SK-N-SH (cell line): ENCODE data around the gene GAS7. TPM values are rescaled to one million over a fixed set of nuclear protein-coding genes. Genes with fewer than 3 reads are reported as not detected.

Experiments
- CTCF ChIA-PET: fragments of 300-600, 350-600 bp; formaldehyde crosslinking; extraction: SDS; loops from one replicate; lab custom pipeline; 2021; lab: Yijun Ruan, JAX
- POLR2A ChIA-PET: fragments of 350-600 bp; sonication (Branson Sonifier 250); formaldehyde crosslinking; extraction: SDS; loops from one replicate; lab custom pipeline; 2020; ENCODE audit warnings: antibody characterized with exemption, inconsistent platforms; lab: Yijun Ruan, JAX
- DNase-seq: peaks from one replicate; pipeline ENCODE4 v3.0.0; 2012
- H2AFZ ChIP-seq: fragments of 200-600 bp; sonication (generic); 2 replicates; pipeline ENCODE4 v1.8.1; 2016; ENCODE audit warnings: antibody characterized with exemption, mild to moderate bottlenecking, low read depth
- H3F3A ChIP-seq: fragments of 200-600 bp; sonication (generic); replicated peaks from 2 replicates; pipeline ENCODE3; 2016; ENCODE audit warnings: antibody characterized with exemption, mild to moderate bottlenecking; ENCODE audit not compliant: insufficient read depth
- H3K27ac ChIP-seq, 2 experiments: fragments of 200-500 bp in 1 of 2; fragments of 200-600 bp in 1 of 2; sonication (Bioruptor generic) in 1 of 2; sonication (generic), shearing (Covaris generic) in 1 of 2; 2 replicates each; pipeline versions ENCODE4 v1.5.1 to v1.6.1; 2014 to 2016; ENCODE audit warnings: low read depth in 2 of 2, inconsistent platforms in 1 of 2, low read length in 1 of 2, mild to moderate bottlenecking in 1 of 2, mixed read lengths in 1 of 2
- H3K27me3 ChIP-seq: fragments of 200-600 bp; sonication (generic), shearing (Covaris generic); 2 replicates; pipeline ENCODE4 v1.6.1; 2016; ENCODE audit warnings: mixed run types; ENCODE audit not compliant: insufficient read depth
- H3K36me3 ChIP-seq, 2 experiments: fragments of 200-500 bp in 1 of 2; fragments of 200-600 bp in 1 of 2; sonication (Bioruptor generic) in 1 of 2; sonication (generic) in 1 of 2; replicated peaks in 1 of 2; 2 replicates each; pipeline versions ENCODE3 to v1.5.1; 2014 to 2016; ENCODE audit warnings: low read length in 1 of 2, mild to moderate bottlenecking in 1 of 2; ENCODE audit not compliant: insufficient read depth in 2 of 2, control insufficient read depth in 1 of 2
- H3K4me1 ChIP-seq, 2 experiments: fragments of 200-500 bp in 1 of 2; fragments of 200-600 bp in 1 of 2; sonication (Bioruptor generic) in 1 of 2; sonication (generic), shearing (Covaris generic) in 1 of 2; 2 replicates each; pipeline versions ENCODE4 v1.5.1 to v1.6.1; 2014 to 2016; ENCODE audit warnings: low read depth in 1 of 2, low read length in 1 of 2, mixed run types in 1 of 2; ENCODE audit not compliant: insufficient read depth in 2 of 2, control insufficient read depth in 1 of 2
- H3K4me2 ChIP-seq: fragments of 200-600 bp; sonication (generic), shearing (Covaris generic); 2 replicates; pipeline ENCODE4 v1.6.1; 2017; ENCODE audit warnings: mixed run types
- H3K4me3 ChIP-seq, 2 experiments: fragments of 200-500 bp in 1 of 2; fragments of 200-600 bp in 1 of 2; sonication (Bioruptor generic) in 1 of 2; sonication (generic), shearing (Covaris generic) in 1 of 2; 2 replicates each; pipeline versions ENCODE4 v1.5.1 to v1.8.1; 2014 to 2016; ENCODE audit warnings: low read depth in 2 of 2, inconsistent platforms in 1 of 2, low read length in 1 of 2, mild to moderate bottlenecking in 1 of 2, mixed read lengths in 1 of 2, moderate library complexity in 1 of 2
- H3K79me2 ChIP-seq: fragments of 200-600 bp; sonication (generic); 2 replicates; pipeline ENCODE4 v1.8.1; 2017; ENCODE audit warnings: mild to moderate bottlenecking; ENCODE audit not compliant: insufficient read depth
- H3K9ac ChIP-seq: fragments of 200-600 bp; sonication (generic); 2 replicates; pipeline ENCODE4 v1.6.1; 2017; ENCODE audit warnings: mixed run types
- H3K9me2 ChIP-seq: fragments of 200-600 bp; sonication (generic); 2 replicates; pipeline ENCODE4 v1.6.1; 2017; ENCODE audit warnings: mixed run types
- H3K9me3 ChIP-seq: fragments of 200-600 bp; sonication (generic); 2 replicates; pipeline ENCODE4 v1.6.1; 2017; ENCODE audit warnings: mixed run types, mild to moderate bottlenecking, moderate library complexity
- H4K20me1 ChIP-seq: fragments of 200-600 bp; sonication (generic); 2 replicates; pipeline ENCODE4 v1.6.1; 2017; ENCODE audit warnings: mild to moderate bottlenecking, mixed run types; ENCODE audit not compliant: insufficient read depth
- EZH2phosphoT487 ChIP-seq: fragments of 200-600 bp; sonication (generic); IDR thresholded peaks from 2 replicates; pipeline ENCODE4 v1.6.1; 2017; ENCODE audit warnings: low read depth, mixed run types, mild to moderate bottlenecking, antibody characterized with exemption, moderate library complexity, borderline replicate concordance
- FOXJ3 ChIP-seq: sonication (generic); formaldehyde crosslinking; IDR thresholded peaks from 2 replicates; pipeline ENCODE4 v1.5.1; 2020; ENCODE audit warnings: mild to moderate bottlenecking, missing genetic modification reagents
- FOXM1 ChIP-seq: IDR thresholded peaks from 2 replicates; pipeline ENCODE4 v1.4.0; 2012; ENCODE audit warnings: low read depth, mild to moderate bottlenecking
- MXI1 ChIP-seq: IDR thresholded peaks from 2 replicates; pipeline ENCODE4 v1.6.1; 2012; ENCODE audit warnings: mild to moderate bottlenecking, low read depth, low read length, improper control_type of control experiment
- NFIC ChIP-seq: IDR thresholded peaks from 2 replicates; pipeline ENCODE4 v1.4.0; 2012; ENCODE audit warnings: borderline replicate concordance
- PBX3 ChIP-seq: IDR thresholded peaks from 2 replicates; pipeline ENCODE4; 2012
- POLR2AphosphoS5 ChIP-seq: IDR thresholded peaks from 2 replicates; pipeline ENCODE4 v1.6.1; 2012; ENCODE audit warnings: low read depth, low read length
- TAF1 ChIP-seq: IDR thresholded peaks from 2 replicates; pipeline ENCODE4 v1.6.1; 2012; ENCODE audit warnings: low read depth, mild to moderate bottlenecking, low read length, moderate library complexity, borderline replicate concordance
- TEAD4 ChIP-seq: IDR thresholded peaks from 2 replicates; pipeline ENCODE4 v1.4.0; 2012; ENCODE audit warnings: mild to moderate bottlenecking, borderline replicate concordance; ENCODE audit not compliant: insufficient read depth
- YY1 ChIP-seq: IDR thresholded peaks from 2 replicates; pipeline ENCODE4 v1.4.0; 2012; ENCODE audit warnings: low read depth, mild to moderate bottlenecking
- WGBS: methylation state at CpG from one replicate; pipeline ENCODE4 v1.1.6; 2017; ENCODE audit warnings: low lambda C conversion rate; 5-methylcytosine and 5-hydroxymethylcytosine counted together
- polyA plus RNA-seq, 3 experiments: library from polyadenylated mRNA; depleted of rRNA; stranded (reverse); fragments of >200 nt; gene quantifications; 2 replicates each; pipeline ENCODE4 v1.2.3, GENCODE V29; 2012
- TF ChIP-seq, protein P1 (sequence below): fragments of 150-350 bp; IDR thresholded peaks from 2 replicates; pipeline ENCODE4 v1.6.1; 2016; ENCODE audit warnings: mild to moderate bottlenecking, low read depth, low read length

Gene GAS7
- polyA plus RNA-seq, 1 of the 3 experiments (the other 2 are of a cell fraction), result 0.12 TPM

GRCh38 chr17:10029129-10029528 is 169.3 kb downstream of the GAS7 start:
- no peak overlapping the region for H3K27ac ChIP-seq
- no peaks in the 10 kb centered on the region for H3K36me3 ChIP-seq
- WGBS, result 19% methylated on average over 7 of the region's 7 CpGs
- no peaks in the 10 kb centered on the region for H3K9me2 ChIP-seq
- no peaks in the 10 kb centered on the region for H4K20me1 ChIP-seq
- no peak for DNase-seq
- no peak overlapping the region for H3K4me2 ChIP-seq
- TF ChIP-seq EZH2phosphoT487 (no peak), TAF1 (no peak), MXI1 (no peak), FOXJ3 (CRISPR knock-in tag) (no peak), TEAD4 (no peak), YY1 (no peak), NFIC (no peak), PBX3 (no peak), FOXM1 (no peak)
- TF ChIP-seq, protein P1, sequence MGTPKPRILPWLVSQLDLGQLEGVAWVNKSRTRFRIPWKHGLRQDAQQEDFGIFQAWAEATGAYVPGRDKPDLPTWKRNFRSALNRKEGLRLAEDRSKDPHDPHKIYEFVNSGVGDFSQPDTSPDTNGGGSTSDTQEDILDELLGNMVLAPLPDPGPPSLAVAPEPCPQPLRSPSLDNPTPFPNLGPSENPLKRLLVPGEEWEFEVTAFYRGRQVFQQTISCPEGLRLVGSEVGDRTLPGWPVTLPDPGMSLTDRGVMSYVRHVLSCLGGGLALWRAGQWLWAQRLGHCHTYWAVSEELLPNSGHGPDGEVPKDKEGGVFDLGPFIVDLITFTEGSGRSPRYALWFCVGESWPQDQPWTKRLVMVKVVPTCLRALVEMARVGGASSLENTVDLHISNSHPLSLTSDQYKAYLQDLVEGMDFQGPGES, result no peak
- POLR2A ChIA-PET, result no interaction called here
- H3K79me2 ChIP-seq, result no peaks in the 10 kb centered on the region
- CTCF ChIA-PET, result no interaction called here
- H3K27me3 ChIP-seq, result no peaks in the 10 kb centered on the region; the same call in 1 of the 2 replicates
- H3K9ac ChIP-seq, result no peak overlapping the region
- no peaks in the 10 kb centered on the region for H3K9me3 ChIP-seq
- H3K4me3 ChIP-seq, result no peak overlapping the region
- no peak overlapping the region for H2AFZ ChIP-seq
- H3K4me1 ChIP-seq, result no peaks in the 10 kb centered on the region
- no peaks in the 10 kb centered on the region for H3F3A ChIP-seq

DNA sequence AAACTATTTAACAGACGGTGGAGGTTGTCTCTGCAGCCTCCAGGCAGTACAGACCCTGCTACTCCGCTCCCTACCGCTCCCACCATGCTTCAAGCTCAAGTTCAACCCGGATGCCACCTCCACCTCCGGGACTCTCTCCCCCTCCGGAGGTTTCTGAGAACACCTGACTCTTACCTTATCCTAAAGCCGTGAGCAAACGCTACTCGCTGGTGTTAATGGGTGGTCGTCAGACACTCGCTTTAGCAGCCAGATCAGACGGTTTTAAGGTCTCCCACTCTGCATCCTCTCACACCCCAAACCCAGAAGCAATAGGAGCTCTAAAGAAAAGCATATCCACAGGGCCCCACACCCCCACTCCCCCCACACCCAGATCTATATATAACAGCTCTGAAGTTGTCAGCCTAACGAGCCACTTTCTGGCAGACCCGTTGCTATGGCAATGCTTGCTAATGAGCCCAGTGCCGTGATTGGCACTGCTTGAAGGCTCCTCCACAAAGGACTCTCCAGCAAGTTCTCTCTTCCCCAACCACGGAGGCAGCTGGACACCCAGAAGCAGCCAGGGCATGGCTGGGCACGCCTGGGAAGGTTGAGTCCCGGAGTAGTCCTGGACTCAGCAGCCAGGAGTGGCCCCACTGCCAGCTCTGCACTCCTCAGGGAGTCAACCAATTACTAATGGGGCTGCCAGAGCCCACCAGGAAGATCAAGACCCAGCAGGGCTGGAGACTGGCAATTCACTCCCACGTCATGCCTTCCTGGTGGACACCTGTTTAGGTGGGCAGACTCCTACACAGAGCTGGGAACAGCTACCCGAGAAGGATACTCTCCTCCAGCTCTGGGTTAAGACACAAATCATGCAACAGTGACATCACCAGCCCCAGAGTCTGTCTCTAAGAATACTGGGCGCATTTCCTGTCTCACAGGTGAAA is 172.2 kb downstream of the GAS7 start:
- Histone ChIP-seq H3K9ac (no peak overlapping the region), H2AFZ (no peak overlapping the region), H3K9me3 (no peaks in the 10 kb centered on the region), H3K27me3 (no peaks in the 10 kb centered on the region), H3F3A (no peaks in the 10 kb centered on the region), H3K27ac (no peak overlapping the region), H3K4me1 (no peaks in the 10 kb centered on the region), H3K4me2 (no peak overlapping the region), H3K79me2 (no peaks in the 10 kb centered on the region), H3K36me3 (no peaks in the 10 kb centered on the region), H4K20me1 (no peaks in the 10 kb centered on the region), H3K9me2 (no peaks in the 10 kb centered on the region), H3K4me3 (no peak overlapping the region)
- DNase-seq, result no peak
- POLR2A ChIA-PET, result no interaction called here
- no peak for TF ChIP-seq POLR2AphosphoS5
- 21% methylated on average over 17 of the region's 21 CpGs for WGBS
- CTCF ChIA-PET, result interaction anchor here (0.8 to 1.2 kb wide), 3 partner anchors 8 to 101 kb away, joined by 3 to 4 read pairs (median 3); no protein-coding TSS in a partner anchor
